K562 (cell line): ENCODE measurements around the gene BTBD2. TPM values are rescaled to one million over a fixed set of nuclear protein-coding genes. Genes with fewer than 3 reads are reported as not detected.
A peak's percentile ranks its signal among the peaks of the same experiment; 100 is the strongest.

Experiments used
- CBX3 ChIP-seq, 2 experiments: IDR thresholded peaks; 1 replicate in 1 of 2; 2 replicates in 1 of 2; pipeline ENCODE4 v1.6.1; 2012; ENCODE audit warnings: inconsistent platforms in 2 of 2, low read length in 2 of 2, borderline replicate concordance in 1 of 2, control low read depth in 1 of 2
- PPARD ChIP-seq: fragments of 250-450 bp; sonication (Bioruptor Pico); IDR thresholded peaks from 2 replicates; pipeline ENCODE4 v1.8.0; 2022; ENCODE audit warnings: inconsistent platforms, mild to moderate bottlenecking, moderate library complexity
- PTRF ChIP-seq: fragments of 450-650 bp; IDR thresholded peaks from 2 replicates; pipeline ENCODE4 v1.6.1; 2016; ENCODE audit warnings: mild to moderate bottlenecking, missing genetic modification characterization, missing compliant biosample characterization
- SRSF9 ChIP-seq: fragments of 200-400 bp; formaldehyde crosslinking; IDR thresholded peaks from 2 replicates; pipeline ENCODE4 v1.6.1; 2017; ENCODE audit warnings: low read depth, low read length, borderline replicate concordance
- TAF9B ChIP-seq: fragments of 450-650 bp; IDR thresholded peaks from 2 replicates; pipeline ENCODE4 v1.6.1; 2018; ENCODE audit warnings: mild to moderate bottlenecking; ENCODE audit not compliant: partially characterized antibody
- ZNF384 ChIP-seq: IDR thresholded peaks from 2 replicates; pipeline ENCODE4 v1.6.1; 2012; ENCODE audit warnings: low read depth, low read length, improper control_type of control experiment
- polyA plus RNA-seq, 8 experiments: library from polyadenylated mRNA; depleted of rRNA in 4 of 8; stranded (reverse) in 5 of 8; unstranded in 3 of 8; fragments of >200 nt; fragmentation: Nextera tagmentation in 2 of 8; fragmentation: Illumina TruSeq in 1 of 8; extraction: Ambion mirVana in 2 of 8; extraction: Trizol in 1 of 8; gene quantifications; 2 replicates each; pipeline versions ENCODE4 v1.2.1 to v1.2.3, GENCODE V29; 2011 to 2014; ENCODE audit warnings: inconsistent platforms in 1 of 8, missing spikeins in 1 of 8
- total RNA-seq, 7 experiments: library from RNA; depleted of rRNA in 6 of 7; stranded (reverse); fragments of >200 nt in 6 of 7; fragmentation: Illumina TruSeq in 2 of 7; extraction: Trizol in 2 of 7; gene quantifications; 2 replicates each; pipeline versions ENCODE4 v1.2.1 to v1.2.3, GENCODE V29; 2011 to 2021; ENCODE audit warnings: low replicate concordance in 1 of 7
- TF ChIP-seq, protein P1 (sequence below): IDR thresholded peaks from 2 replicates; pipeline ENCODE4 v1.6.1; 2011; ENCODE audit warnings: borderline replicate concordance, low read depth, mild to moderate bottlenecking, moderate library complexity, low read length; ENCODE audit not compliant: insufficient read depth, poor library complexity, severe bottlenecking
- TF ChIP-seq, protein P2 (sequence below): fragments of 450-650 bp; formaldehyde crosslinking; IDR thresholded peaks from 2 replicates; pipeline ENCODE4 v1.4.0; 2020; ENCODE audit warnings: mild to moderate bottlenecking, moderate library complexity
- TF ChIP-seq, protein P3 (sequence below): sonication (generic); IDR thresholded peaks from 2 replicates; pipeline ENCODE4 v1.6.1; 2016
- TF ChIP-seq, protein P4 (sequence below): fragments of 250-450 bp; sonication (Bioruptor Pico); IDR thresholded peaks from 2 replicates; pipeline ENCODE4 v1.5.0; 2021; ENCODE audit warnings: mild to moderate bottlenecking, moderate library complexity
- TF ChIP-seq, protein P5 (sequence below): fragments of 250-450 bp; sonication (Bioruptor Pico); IDR thresholded peaks from 2 replicates; pipeline ENCODE4 v1.5.0; 2020; ENCODE audit warnings: mild to moderate bottlenecking, borderline replicate concordance
- TF ChIP-seq, protein P6 (sequence below): sonication (generic); formaldehyde crosslinking; IDR thresholded peaks from 2 replicates; pipeline ENCODE4 v1.8.1; 2023; ENCODE audit warnings: mild to moderate bottlenecking, missing genetic modification reagents
- TF ChIP-seq, protein P7 (sequence below): fragments of 450-650 bp; formaldehyde crosslinking; IDR thresholded peaks from 2 replicates; pipeline ENCODE4 v1.4.0; 2020; ENCODE audit warnings: mild to moderate bottlenecking, moderate library complexity

The BTBD2 gene
- total and polyA plus RNA-seq, 9 of the 15 experiments (the other 6 are each of a cell fraction or from before 2014, with no cell fraction given): 0.10 to 15.6 (median 6.9) TPM

DNA sequence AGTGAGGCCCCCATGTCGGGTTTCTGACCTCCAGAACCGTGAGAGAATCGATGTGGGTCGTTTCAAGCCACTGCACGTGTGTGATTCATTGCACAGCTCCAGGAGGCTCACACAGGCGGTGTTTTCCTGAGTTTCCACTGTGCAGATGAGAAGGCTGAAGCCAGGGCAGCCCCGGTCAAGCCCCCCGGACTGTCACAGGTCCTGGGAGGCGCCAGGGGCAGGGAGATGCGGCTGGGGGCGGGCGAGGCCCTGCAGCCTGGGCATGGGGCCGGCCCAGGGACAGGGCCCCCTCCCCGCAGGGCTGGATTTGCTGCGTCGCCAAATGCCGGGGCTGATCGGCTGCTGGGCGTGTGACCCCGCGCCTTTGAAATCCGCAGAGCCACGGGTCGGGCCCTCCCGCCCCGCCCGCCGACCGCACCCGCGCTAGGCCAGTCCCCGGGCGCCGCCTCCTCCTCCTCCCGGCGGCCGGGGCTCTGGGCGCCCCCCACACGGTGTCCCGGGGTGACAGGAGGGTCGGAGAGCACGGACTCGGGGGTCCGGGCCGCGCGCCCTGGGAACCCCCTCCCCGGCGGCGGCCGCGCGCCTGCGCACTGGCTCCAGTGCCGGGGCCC, 45.5 kb upstream of the BTBD2 start (continued):
- TF ChIP-seq, protein P1, sequence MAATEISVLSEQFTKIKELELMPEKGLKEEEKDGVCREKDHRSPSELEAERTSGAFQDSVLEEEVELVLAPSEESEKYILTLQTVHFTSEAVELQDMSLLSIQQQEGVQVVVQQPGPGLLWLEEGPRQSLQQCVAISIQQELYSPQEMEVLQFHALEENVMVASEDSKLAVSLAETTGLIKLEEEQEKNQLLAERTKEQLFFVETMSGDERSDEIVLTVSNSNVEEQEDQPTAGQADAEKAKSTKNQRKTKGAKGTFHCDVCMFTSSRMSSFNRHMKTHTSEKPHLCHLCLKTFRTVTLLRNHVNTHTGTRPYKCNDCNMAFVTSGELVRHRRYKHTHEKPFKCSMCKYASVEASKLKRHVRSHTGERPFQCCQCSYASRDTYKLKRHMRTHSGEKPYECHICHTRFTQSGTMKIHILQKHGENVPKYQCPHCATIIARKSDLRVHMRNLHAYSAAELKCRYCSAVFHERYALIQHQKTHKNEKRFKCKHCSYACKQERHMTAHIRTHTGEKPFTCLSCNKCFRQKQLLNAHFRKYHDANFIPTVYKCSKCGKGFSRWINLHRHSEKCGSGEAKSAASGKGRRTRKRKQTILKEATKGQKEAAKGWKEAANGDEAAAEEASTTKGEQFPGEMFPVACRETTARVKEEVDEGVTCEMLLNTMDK: no peak
- TF ChIP-seq, protein P2, sequence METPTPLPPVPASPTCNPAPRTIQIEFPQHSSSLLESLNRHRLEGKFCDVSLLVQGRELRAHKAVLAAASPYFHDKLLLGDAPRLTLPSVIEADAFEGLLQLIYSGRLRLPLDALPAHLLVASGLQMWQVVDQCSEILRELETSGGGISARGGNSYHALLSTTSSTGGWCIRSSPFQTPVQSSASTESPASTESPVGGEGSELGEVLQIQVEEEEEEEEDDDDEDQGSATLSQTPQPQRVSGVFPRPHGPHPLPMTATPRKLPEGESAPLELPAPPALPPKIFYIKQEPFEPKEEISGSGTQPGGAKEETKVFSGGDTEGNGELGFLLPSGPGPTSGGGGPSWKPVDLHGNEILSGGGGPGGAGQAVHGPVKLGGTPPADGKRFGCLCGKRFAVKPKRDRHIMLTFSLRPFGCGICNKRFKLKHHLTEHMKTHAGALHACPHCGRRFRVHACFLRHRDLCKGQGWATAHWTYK (CRISPR knock-in tag): peak; percentile 42; the same call in 1 of the 2 replicates
- TF ChIP-seq, protein P3, sequence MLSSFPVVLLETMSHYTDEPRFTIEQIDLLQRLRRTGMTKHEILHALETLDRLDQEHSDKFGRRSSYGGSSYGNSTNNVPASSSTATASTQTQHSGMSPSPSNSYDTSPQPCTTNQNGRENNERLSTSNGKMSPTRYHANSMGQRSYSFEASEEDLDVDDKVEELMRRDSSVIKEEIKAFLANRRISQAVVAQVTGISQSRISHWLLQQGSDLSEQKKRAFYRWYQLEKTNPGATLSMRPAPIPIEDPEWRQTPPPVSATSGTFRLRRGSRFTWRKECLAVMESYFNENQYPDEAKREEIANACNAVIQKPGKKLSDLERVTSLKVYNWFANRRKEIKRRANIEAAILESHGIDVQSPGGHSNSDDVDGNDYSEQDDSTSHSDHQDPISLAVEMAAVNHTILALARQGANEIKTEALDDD: no peak
- no peak for TF ChIP-seq TAF9B
- TF ChIP-seq, protein P4, sequence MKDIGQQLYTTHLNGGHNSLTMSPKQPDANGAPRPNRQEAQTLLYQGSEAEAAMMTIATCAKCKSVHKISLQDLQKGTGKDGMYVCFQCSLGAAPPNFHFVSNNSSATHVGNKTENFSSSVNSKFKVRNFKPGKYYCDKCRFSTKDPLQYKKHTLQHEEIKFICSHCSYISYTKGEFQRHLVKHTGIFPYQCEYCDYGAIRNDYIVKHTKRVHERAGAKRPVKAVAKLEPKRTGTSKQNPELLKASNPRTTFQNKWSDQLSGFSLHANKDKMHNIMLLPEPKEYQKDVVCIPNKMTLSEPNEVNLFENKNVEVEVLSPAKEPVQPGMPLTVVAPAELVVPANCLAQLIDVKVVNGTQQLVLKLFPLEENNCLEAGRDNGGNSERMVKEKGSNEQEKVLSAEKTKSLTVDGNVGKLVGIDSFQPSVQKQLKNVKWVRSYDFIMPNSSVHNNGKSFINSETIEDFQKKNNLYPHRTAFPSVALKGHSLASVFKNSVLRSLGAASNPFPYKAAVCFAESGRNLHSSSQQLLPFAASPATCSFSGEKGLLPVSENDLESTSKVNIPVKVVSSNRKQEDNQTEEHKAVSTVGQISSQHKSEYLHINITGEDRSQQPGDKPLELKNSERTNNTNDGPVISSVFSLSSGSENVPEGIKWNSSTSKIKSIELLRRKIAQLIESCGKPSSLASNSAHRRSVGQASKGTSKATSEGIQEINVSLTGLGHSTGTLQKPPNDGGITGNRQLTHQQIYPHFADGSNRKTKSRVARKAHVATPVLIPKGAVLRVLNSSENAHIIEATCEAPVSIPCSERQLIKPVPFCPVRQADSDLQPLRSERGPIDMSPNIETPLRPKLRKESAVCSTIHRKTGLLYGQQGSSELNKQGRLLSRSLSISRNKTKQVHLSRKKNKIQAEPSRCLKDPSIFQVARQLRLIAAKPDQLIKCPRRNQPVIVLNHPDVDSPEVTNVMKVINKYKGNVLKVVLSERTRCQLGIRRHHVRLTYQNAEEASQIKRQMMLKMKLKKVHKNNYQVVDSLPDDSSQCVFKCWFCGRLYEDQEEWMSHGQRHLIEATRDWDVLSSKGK (CRISPR knock-in tag): no peak
- TF ChIP-seq PTRF (tag): no peak
- TF ChIP-seq, protein P5, sequence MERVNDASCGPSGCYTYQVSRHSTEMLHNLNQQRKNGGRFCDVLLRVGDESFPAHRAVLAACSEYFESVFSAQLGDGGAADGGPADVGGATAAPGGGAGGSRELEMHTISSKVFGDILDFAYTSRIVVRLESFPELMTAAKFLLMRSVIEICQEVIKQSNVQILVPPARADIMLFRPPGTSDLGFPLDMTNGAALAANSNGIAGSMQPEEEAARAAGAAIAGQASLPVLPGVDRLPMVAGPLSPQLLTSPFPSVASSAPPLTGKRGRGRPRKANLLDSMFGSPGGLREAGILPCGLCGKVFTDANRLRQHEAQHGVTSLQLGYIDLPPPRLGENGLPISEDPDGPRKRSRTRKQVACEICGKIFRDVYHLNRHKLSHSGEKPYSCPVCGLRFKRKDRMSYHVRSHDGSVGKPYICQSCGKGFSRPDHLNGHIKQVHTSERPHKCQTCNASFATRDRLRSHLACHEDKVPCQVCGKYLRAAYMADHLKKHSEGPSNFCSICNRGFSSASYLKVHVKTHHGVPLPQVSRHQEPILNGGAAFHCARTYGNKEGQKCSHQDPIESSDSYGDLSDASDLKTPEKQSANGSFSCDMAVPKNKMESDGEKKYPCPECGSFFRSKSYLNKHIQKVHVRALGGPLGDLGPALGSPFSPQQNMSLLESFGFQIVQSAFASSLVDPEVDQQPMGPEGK: no peak
- TF ChIP-seq, protein P6, sequence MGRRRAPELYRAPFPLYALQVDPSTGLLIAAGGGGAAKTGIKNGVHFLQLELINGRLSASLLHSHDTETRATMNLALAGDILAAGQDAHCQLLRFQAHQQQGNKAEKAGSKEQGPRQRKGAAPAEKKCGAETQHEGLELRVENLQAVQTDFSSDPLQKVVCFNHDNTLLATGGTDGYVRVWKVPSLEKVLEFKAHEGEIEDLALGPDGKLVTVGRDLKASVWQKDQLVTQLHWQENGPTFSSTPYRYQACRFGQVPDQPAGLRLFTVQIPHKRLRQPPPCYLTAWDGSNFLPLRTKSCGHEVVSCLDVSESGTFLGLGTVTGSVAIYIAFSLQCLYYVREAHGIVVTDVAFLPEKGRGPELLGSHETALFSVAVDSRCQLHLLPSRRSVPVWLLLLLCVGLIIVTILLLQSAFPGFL: peak; percentile 66; the same call in 1 of the 2 replicates
- no peak for TF ChIP-seq SRSF9
- TF ChIP-seq CBX3 (IDR thresholded peaks at IDR 0.05; ENCODE audit: borderline replicate concordance in 1 of 2, low read length in 2 of 2): no peak
- TF ChIP-seq, protein P7, sequence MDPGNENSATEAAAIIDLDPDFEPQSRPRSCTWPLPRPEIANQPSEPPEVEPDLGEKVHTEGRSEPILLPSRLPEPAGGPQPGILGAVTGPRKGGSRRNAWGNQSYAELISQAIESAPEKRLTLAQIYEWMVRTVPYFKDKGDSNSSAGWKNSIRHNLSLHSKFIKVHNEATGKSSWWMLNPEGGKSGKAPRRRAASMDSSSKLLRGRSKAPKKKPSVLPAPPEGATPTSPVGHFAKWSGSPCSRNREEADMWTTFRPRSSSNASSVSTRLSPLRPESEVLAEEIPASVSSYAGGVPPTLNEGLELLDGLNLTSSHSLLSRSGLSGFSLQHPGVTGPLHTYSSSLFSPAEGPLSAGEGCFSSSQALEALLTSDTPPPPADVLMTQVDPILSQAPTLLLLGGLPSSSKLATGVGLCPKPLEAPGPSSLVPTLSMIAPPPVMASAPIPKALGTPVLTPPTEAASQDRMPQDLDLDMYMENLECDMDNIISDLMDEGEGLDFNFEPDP: no peak
- TF ChIP-seq PPARD: no peak
- TF ChIP-seq ZNF384: no peak
